Erythroblast (primary cell): Measurements from ENCODE around the gene FRAT1.

ENCODE experiments used
- GATA1 ChIP-seq: IDR thresholded peaks from 2 replicates; pipeline ENCODE4 v1.6.1; 2011; ENCODE audit warnings: low read depth, mild to moderate bottlenecking, control low read depth, low read length, moderate library complexity
- POLR2A ChIP-seq: IDR thresholded peaks from 2 replicates; pipeline ENCODE4 v1.6.1; 2011; ENCODE audit warnings: mild to moderate bottlenecking, low read length

DNA sequence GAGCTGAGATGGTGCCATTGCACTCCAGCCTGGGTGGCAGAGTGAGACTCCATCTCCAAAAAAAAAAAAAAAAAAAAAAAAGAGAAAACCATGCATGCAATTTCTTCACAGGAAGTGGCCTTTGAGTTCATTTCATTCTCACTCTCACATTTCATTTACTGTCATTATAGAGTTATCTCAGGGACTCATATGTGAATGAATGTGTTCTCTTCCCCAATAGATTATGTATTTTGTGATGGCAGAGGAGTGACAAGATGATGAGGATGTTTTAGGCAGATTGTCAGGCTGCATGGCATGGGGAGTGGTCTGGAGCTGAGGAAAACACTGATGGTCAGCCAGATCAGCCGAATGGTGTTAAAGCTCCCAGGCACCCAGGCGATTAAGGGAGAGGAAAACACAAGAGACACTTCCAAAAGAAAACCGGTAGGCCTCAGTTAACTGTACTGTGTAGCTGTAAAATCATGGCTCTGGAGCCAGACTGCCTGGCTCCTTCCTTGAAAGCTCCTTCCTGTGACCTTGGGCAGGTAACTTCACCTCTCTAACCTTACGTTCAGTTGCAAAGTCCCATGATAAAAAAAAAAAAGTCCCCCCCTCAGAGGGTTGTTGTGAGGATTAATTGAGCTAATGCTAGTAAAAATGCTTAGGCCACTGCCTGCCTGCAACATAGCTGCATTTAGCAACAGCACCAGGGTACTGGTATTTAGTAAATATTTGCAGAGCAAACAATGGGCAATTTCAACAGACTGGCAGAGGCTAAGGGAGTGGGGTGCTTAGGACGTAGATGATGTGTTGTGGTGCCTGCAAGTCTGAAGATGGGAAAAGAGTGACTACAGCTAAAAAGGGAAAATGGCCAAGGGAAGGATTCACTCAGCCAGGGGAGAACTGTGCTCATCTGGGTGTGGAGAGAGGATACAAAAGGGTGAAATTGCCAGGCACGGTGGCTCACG is 8.6 kb downstream of the FRAT1 start:
- no peak for TF ChIP-seq POLR2A
- TF ChIP-seq GATA1: no peak
